Trophoblast cell (in vitro differentiated cells and primary cell): ENCODE measurements around the gene RAPGEF1.
"Not testable (repeated sequence)": the region's sequence is repeated elsewhere in the genome, so short reads cannot be mapped to it uniquely, and the experiment has no call there.

Experiments used
- DNase-seq, 2 donors: peaks; one replicate each; pipeline ENCODE4 v3.0.0-alpha.2; 2016
- H2AFZ ChIP-seq: 2 replicates; pipeline ENCODE4 v1.6.1; 2013; ENCODE audit warnings: low read length, moderate library complexity, mild to moderate bottlenecking; ENCODE audit not compliant: insufficient read depth, poor library complexity
- H2AK5ac ChIP-seq: 2 replicates; pipeline ENCODE4 v1.6.1; 2013; ENCODE audit warnings: mild to moderate bottlenecking, low read length
- H2BK120ac ChIP-seq: 2 replicates; pipeline ENCODE4 v1.6.1; 2013; ENCODE audit warnings: low read length, mild to moderate bottlenecking, moderate library complexity; ENCODE audit not compliant: insufficient read depth, poor library complexity
- H2BK12ac ChIP-seq: 2 replicates; pipeline ENCODE4 v1.6.1; 2013; ENCODE audit warnings: mild to moderate bottlenecking, low read length, moderate library complexity
- H2BK5ac ChIP-seq: 2 replicates; pipeline ENCODE4 v1.6.1; 2013; ENCODE audit warnings: low read length, low read depth, moderate library complexity, mild to moderate bottlenecking; ENCODE audit not compliant: poor library complexity
- H3K14ac ChIP-seq: 2 replicates; pipeline ENCODE4 v1.6.1; 2013; ENCODE audit warnings: mild to moderate bottlenecking, low read length
- H3K18ac ChIP-seq: 2 replicates; pipeline ENCODE4 v1.6.1; 2013; ENCODE audit warnings: mild to moderate bottlenecking, low read length
- H3K23ac ChIP-seq: 2 replicates; pipeline ENCODE4 v1.6.1; 2013; ENCODE audit warnings: low read length
- H3K27ac ChIP-seq: 2 replicates; pipeline ENCODE4 v1.5.1; 2013; ENCODE audit warnings: low read depth, mild to moderate bottlenecking, inconsistent platforms, low read length, moderate library complexity
- H3K27me3 ChIP-seq: 2 replicates; pipeline ENCODE4 v1.6.1; 2013; ENCODE audit warnings: inconsistent platforms, mild to moderate bottlenecking, low read length, moderate library complexity; ENCODE audit not compliant: insufficient read depth
- H3K36me3 ChIP-seq, 2 experiments: 1 replicate in 1 of 2; 2 replicates in 1 of 2; pipeline ENCODE4 v1.6.1; 2013; ENCODE audit warnings: low read length in 2 of 2, mild to moderate bottlenecking in 2 of 2, moderate library complexity in 1 of 2; ENCODE audit not compliant: insufficient read depth in 2 of 2, control insufficient read depth in 1 of 2
- H3K4ac ChIP-seq: 2 replicates; pipeline ENCODE4 v1.6.1; 2013; ENCODE audit warnings: low read depth, mild to moderate bottlenecking, low read length, moderate library complexity
- H3K4me1 ChIP-seq, 2 experiments: 1 replicate in 1 of 2; 2 replicates in 1 of 2; pipeline ENCODE4 v1.6.1; 2013; ENCODE audit warnings: low read length in 2 of 2, mild to moderate bottlenecking in 2 of 2, moderate library complexity in 1 of 2; ENCODE audit not compliant: insufficient read depth in 2 of 2, control insufficient read depth in 1 of 2
- H3K4me2 ChIP-seq: 2 replicates; pipeline ENCODE4 v1.6.1; 2013; ENCODE audit warnings: inconsistent platforms, mild to moderate bottlenecking, low read length, moderate library complexity
- H3K4me3 ChIP-seq: 2 replicates; pipeline ENCODE4 v1.5.1; 2013; ENCODE audit warnings: mild to moderate bottlenecking, low read depth, low read length, inconsistent platforms
- H3K79me1 ChIP-seq: one replicate; pipeline ENCODE4 v1.6.1; 2013; ENCODE audit warnings: low read length
- H3K79me2 ChIP-seq: 2 replicates; pipeline ENCODE4 v1.6.1; 2013; ENCODE audit warnings: low read length, mild to moderate bottlenecking; ENCODE audit not compliant: control insufficient read depth, insufficient read depth, poor library complexity
- H3K9ac ChIP-seq: 2 replicates; pipeline ENCODE4 v1.6.1; 2013; ENCODE audit warnings: mild to moderate bottlenecking, low read length
- H3K9me3 ChIP-seq: 2 replicates; pipeline ENCODE4 v1.6.1; 2013; ENCODE audit warnings: low read depth, mild to moderate bottlenecking, control low read depth, inconsistent platforms, low read length; ENCODE audit not compliant: insufficient read depth
- H4K12ac ChIP-seq: 2 replicates; pipeline ENCODE4 v1.6.1; 2013; ENCODE audit warnings: low read depth, mild to moderate bottlenecking, low read length, moderate library complexity
- H4K8ac ChIP-seq: 2 replicates; pipeline ENCODE4 v1.6.1; 2013; ENCODE audit warnings: low read depth, mild to moderate bottlenecking, low read length, moderate library complexity
- H4K91ac ChIP-seq: one replicate; pipeline ENCODE4 v1.6.1; 2013; ENCODE audit warnings: low read depth, mild to moderate bottlenecking, low read length, moderate library complexity
- WGBS: extraction: QIAGEN DNeasy Blood & Tissue Kit; methylation state at CpG from one replicate; pipeline ENCODE4 v1.1.7; 2013; ENCODE audit warnings: missing lambda C conversion rate; ENCODE audit not compliant: insufficient read length, insufficient coverage; ENCODE audit errors: extremely low coverage; 5-methylcytosine and 5-hydroxymethylcytosine counted together

RAPGEF1 gene

DNA sequence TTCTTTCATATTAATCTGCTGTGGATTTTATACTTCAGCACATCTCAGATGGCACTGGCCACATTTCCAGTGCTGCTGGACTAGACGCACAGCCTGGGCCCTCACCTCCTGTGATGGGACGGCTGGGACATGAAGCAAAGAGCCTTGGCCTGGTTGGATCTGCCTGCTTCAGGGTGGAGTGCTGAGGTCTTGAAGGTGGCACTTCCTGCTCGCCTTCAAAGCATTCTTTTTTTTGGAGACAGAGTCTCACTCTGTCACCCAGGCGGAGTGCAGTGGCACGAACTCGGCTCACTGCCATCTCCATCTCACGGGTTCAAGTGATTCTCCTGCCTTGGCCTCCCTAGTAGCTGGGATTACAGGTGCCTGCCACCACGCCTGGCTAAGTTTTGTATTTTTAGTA is 73.1 kb downstream of the RAPGEF1 start:
- H3K4ac ChIP-seq: peak overlapping the region; percentile 26
- H3K27me3 ChIP-seq: no peaks in the 10 kb centered on the region
- H3K23ac ChIP-seq: no peak overlapping the region
- peaks cover 19% of the 10 kb centered on the region for H3K79me1 ChIP-seq
- peaks cover 9% of the 10 kb centered on the region for H3K79me2 ChIP-seq
- no peak overlapping the region for H3K4me3 ChIP-seq
- H3K36me3 ChIP-seq: peaks cover 0 to 4% of the 10 kb centered on the region in 2 experiments
- H4K8ac ChIP-seq: no peak overlapping the region
- H3K18ac ChIP-seq: peak overlapping the region; percentile 51
- H2AFZ ChIP-seq: no peak overlapping the region
- no CpG with 5 or more reads among the region's 8 CpGs for WGBS
- no peak overlapping the region for H2BK120ac ChIP-seq
- H3K9ac ChIP-seq: no peak overlapping the region
- H3K4me1 ChIP-seq: peaks cover 41 to 44% of the 10 kb centered on the region in 2 experiments
- H2AK5ac ChIP-seq: peak overlapping the region; percentile 57
- no peak for DNase-seq
- H4K91ac ChIP-seq: peak overlapping the region; percentile 30
- peak overlapping the region; percentile 12 for H2BK12ac ChIP-seq
- peak overlapping the region; percentile 16 for H2BK5ac ChIP-seq
- H3K27ac ChIP-seq: peak overlapping the region; percentile 4
- H4K12ac ChIP-seq: no peak overlapping the region
- H3K4me2 ChIP-seq: no peak overlapping the region
- H3K9me3 ChIP-seq: no peaks in the 10 kb centered on the region
- peak overlapping the region; percentile 13 for H3K14ac ChIP-seq

DNA sequence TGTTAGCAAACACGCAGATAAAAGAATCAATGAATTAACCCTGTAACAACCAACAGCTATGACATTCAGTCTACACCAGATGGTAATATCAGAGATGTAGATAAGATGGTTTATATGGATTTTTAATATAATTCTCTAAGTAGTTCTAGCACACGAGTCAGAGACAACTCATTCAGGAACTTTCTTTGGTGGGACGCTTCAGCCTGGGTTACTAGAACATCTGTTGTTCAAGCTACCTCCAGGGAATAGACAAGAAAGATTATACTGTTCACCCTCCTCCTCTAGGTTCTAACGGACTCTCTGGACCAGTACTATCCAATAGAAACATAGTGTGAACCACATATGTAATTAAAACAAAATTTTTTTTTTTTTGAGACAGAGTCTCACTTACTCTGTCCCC is 73.8 kb downstream of the RAPGEF1 start:
- Histone ChIP-seq H3K23ac (no peak overlapping the region), H3K79me2 (peaks cover 9% of the 10 kb centered on the region), H3K36me3 (peaks cover 0 to 4% of the 10 kb centered on the region in 2 experiments), H3K4me3 (no peak overlapping the region), H2AFZ (no peak overlapping the region), H3K4ac (no peak overlapping the region), H2BK12ac (no peak overlapping the region), H4K8ac (no peak overlapping the region), H3K18ac (no peak overlapping the region), H3K4me1 (peaks cover 35 to 39% of the 10 kb centered on the region in 2 experiments), H2BK5ac (no peak overlapping the region), H4K91ac (no peak overlapping the region), H3K4me2 (no peak overlapping the region), H2BK120ac (no peak overlapping the region), H3K9ac (no peak overlapping the region), H4K12ac (no peak overlapping the region), H2AK5ac (no peak overlapping the region), H3K14ac (no peak overlapping the region), H3K79me1 (peaks cover 19% of the 10 kb centered on the region), H3K27me3 (no peaks in the 10 kb centered on the region), H3K9me3 (no peaks in the 10 kb centered on the region), H3K27ac (no peak overlapping the region)
- no CpG with 5 or more reads among the region's 4 CpGs for WGBS
- no peak for DNase-seq

DNA sequence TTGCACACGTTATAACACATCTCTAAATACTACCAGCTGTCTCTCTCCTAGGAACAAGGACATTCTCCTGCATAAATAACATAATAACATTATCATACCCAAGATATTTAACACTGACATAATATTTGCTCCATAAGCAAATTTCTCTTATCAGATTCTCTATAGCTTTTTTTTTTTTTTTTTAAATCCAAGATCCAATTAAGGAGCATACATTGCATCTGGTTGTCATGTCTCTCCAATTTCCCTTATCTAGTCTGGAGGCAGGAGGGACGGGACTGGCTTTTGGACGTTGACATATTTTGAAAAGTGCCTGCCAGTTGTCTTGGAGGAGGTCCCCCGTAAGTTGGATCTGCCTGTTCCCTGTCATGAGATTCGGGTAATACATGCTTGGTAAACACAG is 76.6 kb downstream of the RAPGEF1 start:
- Histone ChIP-seq H3K36me3 (peaks cover 0 to 4% of the 10 kb centered on the region in 2 experiments), H4K8ac (no peak overlapping the region), H3K79me2 (peaks cover 4% of the 10 kb centered on the region), H3K14ac (no peak overlapping the region), H4K91ac (no peak overlapping the region), H2BK120ac (no peak overlapping the region), H3K27me3 (no peaks in the 10 kb centered on the region), H3K18ac (no peak overlapping the region), H3K9ac (no peak overlapping the region), H3K27ac (no peak overlapping the region), H3K4ac (peak overlapping the region; percentile 67), H2AK5ac (no peak overlapping the region), H2BK12ac (no peak overlapping the region), H3K79me1 (peaks cover 6% of the 10 kb centered on the region), H2BK5ac (no peak overlapping the region), H3K4me2 (no peak overlapping the region), H3K23ac (no peak overlapping the region), H3K9me3 (no peaks in the 10 kb centered on the region), H4K12ac (no peak overlapping the region), H3K4me3 (no peak overlapping the region), H2AFZ (no peak overlapping the region), H3K4me1 (peaks cover 11 to 19% of the 10 kb centered on the region in 2 experiments)
- DNase-seq: no peak
- WGBS: no CpG with 5 or more reads among the region's 5 CpGs

DNA sequence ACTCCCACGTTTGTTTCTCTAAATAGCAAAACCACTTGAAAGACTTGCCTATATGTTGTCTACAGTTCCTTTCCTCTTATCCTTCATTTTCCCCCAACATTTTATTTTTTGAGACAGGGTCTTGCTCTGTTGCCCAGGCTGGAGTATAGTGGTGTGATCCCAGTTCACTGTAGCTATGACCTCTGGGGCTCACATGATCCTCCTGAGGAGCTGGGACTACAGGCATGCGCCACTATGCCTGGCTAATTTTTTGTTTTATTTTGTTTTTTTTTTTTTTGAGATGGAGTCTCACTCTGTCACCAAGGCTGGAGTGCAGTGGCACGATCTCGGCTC is 77.6 kb downstream of the RAPGEF1 start:
- no CpG with 5 or more reads among the region's 4 CpGs for whole genome bisulfite sequencing
- not testable (repeated sequence) for H3K36me3 ChIP-seq, H3K79me2 ChIP-seq, H3K9ac ChIP-seq, H3K4me2 ChIP-seq, H3K4ac ChIP-seq, H4K12ac ChIP-seq, H2AK5ac ChIP-seq, H3K9me3 ChIP-seq, DNase-seq, H3K27me3 ChIP-seq, H3K4me3 ChIP-seq, H3K18ac ChIP-seq, H2BK5ac ChIP-seq, H2AFZ ChIP-seq, H3K27ac ChIP-seq, H3K79me1 ChIP-seq, H2BK12ac ChIP-seq, H4K8ac ChIP-seq, H3K14ac ChIP-seq, H3K23ac ChIP-seq, H2BK120ac ChIP-seq, H4K91ac ChIP-seq
- peaks cover 6 to 17% of the 10 kb centered on the region in 2 experiments for H3K4me1 ChIP-seq
